ENCODE results near the gene CLNS1A.
"Not testable (repeated sequence)": the region's sequence is repeated elsewhere in the genome, so short reads cannot be mapped to it uniquely, and the experiment has no call there.

Gene CLNS1A, protein sequence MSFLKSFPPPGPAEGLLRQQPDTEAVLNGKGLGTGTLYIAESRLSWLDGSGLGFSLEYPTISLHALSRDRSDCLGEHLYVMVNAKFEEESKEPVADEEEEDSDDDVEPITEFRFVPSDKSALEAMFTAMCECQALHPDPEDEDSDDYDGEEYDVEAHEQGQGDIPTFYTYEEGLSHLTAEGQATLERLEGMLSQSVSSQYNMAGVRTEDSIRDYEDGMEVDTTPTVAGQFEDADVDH

DNA sequence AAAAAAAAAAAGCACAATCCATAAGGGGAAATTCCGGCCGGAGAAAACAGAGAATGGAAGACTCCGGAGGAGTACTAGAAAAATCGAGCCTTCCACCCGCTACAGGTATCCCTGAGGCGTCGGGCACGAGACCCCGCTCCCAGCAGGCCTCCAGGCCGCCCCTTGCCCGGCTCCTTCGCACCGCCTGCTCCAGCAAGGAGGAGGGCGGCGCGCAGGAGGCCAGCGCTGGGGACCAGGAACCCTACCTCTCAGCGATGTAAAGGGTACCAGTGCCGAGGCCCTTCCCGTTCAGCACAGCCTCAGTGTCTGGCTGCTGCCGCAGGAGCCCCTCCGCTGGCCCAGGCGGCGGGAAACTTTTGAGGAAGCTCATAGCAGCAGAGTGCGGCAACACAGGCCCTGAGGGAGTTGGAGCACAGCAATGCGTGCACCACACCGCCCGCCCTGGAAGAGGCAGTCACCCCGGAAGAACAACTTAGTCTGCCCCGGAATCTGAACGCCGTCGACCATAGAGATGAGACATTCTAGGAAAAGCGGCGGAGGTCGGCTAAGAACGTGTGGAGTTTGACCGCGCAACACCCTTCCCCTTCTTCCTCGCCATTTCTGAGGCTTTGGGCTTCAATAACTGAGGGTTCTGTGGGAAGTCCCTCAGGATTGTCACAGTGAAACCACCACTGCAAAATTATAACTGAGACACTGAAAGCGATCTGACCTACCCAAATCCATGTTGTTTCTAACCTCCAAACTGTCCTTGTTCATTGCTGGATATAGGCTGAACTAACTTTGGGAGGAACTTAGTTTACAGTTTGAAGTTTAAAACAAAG is at the start of gene CLNS1A:
Gene CLNS1A, minus strand, starts transcription at position 450 of the 821 bp plus-strand sequence. Its CDS starts 80 bp downstream, at position 370.
- DNase-seq (ENCODE audit: extremely low read depth in 1 of 2, low read depth in 1 of 2) = peak; percentile 61 to 77

DNA sequence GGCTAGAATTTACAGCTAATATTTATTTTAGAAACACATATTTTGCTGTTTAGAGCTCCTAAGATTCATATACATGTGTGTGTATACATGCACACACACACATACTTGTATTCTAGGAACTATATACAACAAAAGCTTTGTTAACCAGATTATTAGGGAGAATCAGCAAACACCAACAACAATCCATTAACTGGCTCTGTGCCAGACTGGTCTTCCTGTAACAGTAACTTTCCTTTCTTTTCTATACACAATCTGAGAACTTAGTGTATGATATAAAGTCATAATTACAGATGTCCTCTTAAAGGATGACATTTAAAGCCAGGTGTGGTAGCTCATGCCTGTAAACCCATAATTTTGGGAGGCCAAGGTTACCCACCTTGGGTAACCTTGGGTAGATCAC is 49.5 kb upstream of the CLNS1A start:
- no peak for DNase-seq (ENCODE audit: extremely low read depth in 1 of 2, low read depth in 1 of 2)

DNA sequence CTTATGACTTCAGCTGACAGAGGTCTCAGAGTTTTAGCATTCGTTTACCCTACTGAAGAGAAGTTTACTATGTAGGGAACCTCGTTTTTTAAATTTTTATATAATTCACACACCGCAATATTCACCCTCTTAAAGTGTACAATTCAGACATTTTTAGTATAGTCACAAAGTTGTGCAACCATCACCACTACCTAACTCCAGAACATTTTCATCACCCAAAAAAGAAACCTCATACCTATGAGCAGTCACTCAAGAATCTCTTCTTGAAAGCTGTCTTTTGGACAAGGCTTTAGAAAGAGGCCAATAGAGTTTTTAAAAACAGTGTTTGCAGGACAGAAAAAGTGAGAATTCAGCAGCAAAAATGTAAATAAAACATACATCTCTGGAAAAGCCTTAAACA is 39.5 kb upstream of the CLNS1A start:
- no peak for DNase-seq (ENCODE audit: extremely low read depth in 1 of 2, low read depth in 1 of 2)

DNA sequence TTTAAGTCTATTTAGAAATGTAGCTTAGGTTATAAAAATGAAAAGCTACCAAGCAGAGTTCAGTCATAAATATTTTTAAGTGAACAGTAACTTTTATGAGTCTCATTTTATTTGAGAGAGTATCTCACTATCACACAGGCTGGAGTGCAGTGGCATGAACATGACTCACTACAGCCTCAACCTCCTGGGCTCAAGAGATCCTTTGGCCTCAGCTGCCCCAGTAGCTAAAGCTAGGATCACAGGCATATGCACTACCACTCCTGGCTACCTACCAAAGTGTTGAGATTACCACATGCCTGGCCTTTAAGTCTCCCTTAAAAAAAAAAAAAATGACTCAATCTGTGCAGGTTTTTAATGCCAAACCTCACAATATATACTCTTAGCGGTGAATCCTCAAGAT is 34.7 kb upstream of the CLNS1A start:
- no peak for DNase-seq (ENCODE audit: extremely low read depth in 1 of 2, low read depth in 1 of 2)

DNA sequence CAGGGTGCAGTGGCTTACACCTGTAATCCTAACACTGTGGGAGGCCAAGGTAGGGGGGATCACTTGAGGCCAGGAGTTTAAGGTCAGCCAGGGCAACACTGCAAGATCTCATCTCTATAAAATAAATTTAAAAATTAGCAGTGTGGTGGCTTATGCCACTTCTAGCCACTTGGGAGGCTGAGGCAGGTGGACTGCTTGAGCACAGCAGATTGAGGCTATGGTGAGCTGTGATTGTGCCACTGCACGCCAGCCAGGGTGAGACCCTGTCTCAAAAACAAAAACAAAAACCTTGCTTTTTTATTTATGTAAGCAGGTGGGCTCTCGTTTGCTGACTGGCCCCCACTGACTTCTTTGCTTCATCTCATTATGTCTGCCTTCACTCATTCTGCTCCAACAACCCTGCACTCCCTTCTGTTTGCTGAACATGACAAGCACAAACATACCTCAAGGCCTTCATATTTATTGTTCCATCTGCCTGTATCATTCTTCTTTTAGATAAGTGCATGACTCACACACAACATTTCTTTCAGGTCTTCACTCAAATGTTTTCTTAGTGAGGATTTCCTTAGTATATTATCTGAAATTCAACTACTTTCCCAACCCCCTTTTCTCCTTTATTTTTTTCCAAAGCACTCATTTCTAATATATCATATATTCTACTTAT is 32.4 kb upstream of the CLNS1A start:
- DNase-seq (ENCODE audit: extremely low read depth in 1 of 2, low read depth in 1 of 2) = no peak

DNA sequence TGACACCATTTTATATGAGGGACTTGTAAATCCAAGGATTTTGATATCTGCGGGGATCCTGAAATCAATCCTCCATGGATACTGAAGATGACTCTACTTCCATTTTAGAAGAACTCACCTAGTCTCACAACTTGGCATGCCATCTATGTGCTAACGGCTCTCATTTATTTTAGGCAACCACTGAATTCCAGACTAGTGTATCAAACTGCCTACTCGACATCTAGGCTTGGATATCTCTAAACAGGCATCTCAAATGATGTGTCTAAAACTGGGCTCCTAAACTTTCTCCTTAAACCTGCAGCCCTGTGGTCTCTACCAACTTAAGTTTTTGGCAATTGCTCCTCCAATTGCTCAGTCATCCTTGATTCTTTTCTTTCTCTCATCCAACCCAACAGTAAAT is 31.2 kb upstream of the CLNS1A start:
- no peak for DNase-seq (ENCODE audit: extremely low read depth in 1 of 2, low read depth in 1 of 2)

DNA sequence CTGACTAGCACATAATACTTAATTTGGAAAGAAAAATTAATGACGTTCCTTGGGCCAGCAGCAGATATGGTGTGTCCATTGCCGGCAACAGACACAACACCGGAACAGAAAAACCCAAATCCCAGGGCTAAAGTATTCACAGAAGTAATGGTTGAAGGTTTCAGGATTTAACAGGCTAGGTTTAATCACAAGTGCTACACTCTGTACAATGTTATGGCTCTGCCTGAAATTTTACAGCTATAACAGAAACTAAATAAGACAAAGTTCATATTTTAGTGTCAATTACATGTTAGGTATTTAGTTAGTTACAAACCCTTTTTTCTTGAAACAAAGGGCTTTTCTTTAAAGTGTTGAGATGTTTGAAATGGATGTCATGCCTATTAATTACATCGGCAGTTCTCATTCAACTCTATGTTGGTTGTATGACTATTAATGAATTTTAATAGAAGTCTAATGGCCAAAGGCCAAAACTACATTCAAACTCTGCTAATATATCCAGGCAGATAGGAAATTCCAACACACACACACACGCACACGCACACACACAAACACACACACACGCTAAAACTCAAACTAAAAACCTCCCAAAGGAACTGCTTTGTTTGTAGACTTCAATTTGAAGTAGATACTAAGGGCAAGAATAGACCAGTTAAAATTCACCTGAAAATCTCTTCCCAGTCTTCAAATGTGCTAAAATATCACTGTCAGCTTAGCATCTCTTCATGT is 27.8 kb upstream of the CLNS1A start:
- DNase-seq (ENCODE audit: extremely low read depth in 1 of 2, low read depth in 1 of 2) = no peak

DNA sequence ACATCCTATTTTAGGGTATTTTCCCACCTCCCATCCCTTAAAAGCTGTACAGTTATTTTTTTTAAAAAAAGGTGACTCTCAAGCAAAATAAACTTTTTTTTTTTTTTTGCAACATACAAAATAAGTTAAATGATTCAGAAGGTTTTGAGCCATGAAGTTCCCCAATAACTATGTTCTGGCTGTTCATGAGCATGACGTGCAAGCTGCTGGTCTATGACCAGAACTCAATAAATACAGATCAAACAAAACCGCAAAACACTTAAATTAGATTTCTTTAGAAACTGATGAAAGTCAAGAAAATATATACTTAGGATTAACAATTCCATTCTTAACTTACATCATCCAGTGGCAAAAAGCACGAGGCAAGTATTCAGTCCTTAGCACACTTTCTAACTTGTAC is 24.1 kb upstream of the CLNS1A start:
- no peak for DNase-seq (ENCODE audit: extremely low read depth in 1 of 2, low read depth in 1 of 2)

DNA sequence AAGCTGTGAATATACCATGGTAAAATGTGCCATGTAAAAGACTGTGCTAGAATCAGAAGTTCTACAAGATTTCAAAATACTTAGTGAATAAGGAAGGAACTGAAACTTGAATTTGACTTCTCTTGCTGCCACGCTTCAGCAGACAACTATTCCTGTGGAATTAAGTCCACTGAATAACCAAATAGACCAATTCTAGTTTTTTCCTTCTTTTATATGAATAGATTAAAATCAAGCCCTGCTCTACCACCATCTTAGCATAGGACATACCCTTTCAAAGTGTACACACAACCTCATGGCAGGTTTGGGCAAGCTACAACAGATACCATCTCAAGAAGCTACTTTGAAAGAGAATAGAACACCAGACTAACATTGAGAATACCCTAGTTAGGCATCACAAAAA is 23.4 kb upstream of the CLNS1A start:
- no peak for DNase-seq (ENCODE audit: extremely low read depth in 1 of 2, low read depth in 1 of 2)

DNA sequence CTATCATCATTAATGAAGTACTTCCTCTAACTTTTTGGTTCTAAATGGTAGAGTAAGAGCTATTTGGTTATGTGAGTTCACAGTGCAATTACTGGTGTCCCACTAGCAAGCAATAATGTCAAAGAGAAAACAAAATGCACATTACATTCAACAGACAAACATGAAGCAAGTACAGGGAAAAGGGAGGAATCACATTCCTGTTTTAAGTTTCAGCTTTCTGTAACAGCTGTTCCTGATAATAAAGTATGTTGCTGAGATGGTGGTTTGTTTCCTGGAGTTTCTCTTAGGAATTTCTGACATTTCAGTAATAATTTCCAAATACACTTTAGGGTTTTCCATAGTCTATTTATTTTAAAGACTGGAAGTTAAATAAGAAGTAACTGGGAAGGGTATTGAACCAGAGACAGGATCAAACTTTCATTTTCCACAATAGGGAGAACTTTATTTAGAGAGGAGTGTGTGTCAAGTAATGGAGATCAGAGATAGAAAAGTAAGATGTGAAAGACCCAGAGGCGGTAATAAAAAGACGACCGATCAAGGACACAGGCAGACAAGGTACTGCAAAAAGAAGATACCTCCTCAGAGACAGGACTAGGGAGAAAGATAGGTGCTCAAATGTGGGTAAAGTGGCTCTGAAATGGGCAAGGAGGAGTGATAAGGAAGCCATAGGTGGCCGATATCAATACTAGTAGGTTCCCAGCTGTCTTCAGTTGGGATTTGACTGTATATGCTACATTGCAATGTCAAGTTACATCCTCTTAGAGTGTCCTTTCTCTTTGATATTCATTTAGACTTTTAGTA is 20.8 kb upstream of the CLNS1A start:
- no peak for DNase-seq (ENCODE audit: extremely low read depth in 1 of 2, low read depth in 1 of 2)

DNA sequence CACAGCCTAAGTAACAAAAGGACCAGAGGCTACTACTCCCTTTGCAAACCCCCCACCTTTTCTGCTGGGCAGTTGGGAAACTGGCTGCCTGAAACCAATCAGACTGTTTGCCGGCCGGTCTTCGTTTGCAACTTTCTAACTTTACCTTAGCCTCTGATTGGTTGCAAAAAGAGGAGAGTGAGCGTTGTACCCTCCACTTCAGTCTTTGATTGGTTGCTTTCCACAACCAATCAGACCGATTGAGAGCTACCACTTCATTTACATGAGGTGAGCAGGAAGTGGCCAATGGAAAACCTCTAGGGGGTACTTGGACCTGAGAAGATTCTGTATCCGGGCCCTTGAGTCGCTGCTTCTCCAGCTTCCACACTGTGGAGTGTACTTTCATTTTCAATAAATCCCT is 18.8 kb upstream of the CLNS1A start:
- DNase-seq (ENCODE audit: extremely low read depth in 1 of 2, low read depth in 1 of 2) = no peak

DNA sequence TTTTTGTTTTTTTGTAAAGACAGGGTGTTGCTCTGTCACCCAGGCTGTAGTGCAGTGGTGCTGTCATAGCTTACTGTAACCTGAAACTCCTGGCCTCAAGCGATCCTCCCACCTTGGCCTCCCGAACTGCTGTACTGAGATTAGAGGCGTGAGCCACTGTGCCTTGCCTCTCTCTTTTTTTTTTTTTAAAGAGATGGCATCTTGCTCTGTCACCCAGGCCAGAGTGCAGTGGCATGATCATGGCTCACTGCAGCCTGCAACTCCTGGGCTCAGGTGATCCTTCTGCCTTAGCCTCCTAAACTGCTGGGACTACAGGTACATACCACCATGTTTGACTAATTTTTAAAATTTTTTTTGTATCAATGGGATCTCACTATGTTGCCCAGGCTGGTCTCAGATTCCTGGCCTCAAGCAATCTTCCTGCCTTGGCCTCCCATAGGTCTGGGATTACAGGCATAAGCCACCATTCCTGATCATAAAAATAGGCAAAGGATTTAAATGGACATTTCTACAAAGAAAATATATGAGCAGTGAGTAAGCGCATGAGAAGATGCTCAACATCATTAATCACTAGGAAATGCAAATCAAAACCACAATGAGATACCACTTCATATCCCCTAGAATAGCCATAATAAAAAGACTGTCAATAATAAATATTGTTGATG is 17.3 kb upstream of the CLNS1A start:
- no peak for DNase-seq (ENCODE audit: extremely low read depth in 1 of 2, low read depth in 1 of 2)

DNA sequence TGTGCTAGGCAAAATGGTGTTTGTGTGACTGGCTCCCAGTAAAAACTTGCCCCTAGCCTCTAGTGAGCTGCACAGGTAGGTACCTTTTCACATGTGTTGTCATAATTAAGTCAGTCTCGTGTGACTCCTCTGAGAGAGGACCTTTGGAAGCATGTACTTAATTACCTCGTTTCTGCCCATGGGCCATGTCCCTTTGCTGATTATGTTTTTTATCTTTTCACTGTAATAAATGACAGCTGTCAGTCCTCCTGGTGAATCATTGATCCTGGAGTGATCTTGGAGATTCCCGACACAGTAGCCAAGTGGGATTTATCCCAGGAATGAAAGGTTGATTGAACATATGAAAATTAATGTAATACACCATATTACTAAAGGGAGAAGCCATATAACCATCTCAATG is 12.5 kb upstream of the CLNS1A start:
- no peak for DNase-seq (ENCODE audit: extremely low read depth in 1 of 2, low read depth in 1 of 2)

DNA sequence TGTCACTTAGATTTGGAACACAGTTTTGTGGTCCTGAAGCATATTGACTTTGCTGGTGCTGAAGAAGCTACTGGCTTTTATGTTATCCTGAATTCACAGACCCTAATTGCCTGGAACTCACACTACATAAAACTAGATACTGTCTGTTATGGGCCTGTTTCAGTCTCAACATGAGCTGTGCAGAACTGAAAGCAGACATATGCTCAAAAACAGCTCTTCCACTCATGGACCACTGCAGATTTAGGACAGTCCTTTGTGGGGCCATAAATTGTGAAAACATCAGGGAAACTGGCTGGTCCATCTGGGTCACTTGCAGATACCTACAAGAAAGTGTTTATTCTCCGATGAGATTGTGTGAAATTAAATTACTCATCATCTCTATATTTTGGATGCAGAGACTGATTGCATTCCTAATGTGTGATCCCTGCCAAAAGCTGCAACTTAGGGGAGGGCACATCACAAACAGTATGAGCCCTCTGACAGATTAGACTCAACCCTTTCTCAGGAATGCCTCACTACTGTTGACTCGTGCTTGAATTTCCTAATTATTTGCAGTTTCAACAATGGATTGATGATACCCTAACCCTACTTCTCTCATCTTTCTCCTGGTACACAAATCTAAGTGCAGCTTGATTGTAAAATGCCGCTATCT is 10.2 kb upstream of the CLNS1A start:
- DNase-seq (ENCODE audit: extremely low read depth in 1 of 2, low read depth in 1 of 2) = no peak

DNA sequence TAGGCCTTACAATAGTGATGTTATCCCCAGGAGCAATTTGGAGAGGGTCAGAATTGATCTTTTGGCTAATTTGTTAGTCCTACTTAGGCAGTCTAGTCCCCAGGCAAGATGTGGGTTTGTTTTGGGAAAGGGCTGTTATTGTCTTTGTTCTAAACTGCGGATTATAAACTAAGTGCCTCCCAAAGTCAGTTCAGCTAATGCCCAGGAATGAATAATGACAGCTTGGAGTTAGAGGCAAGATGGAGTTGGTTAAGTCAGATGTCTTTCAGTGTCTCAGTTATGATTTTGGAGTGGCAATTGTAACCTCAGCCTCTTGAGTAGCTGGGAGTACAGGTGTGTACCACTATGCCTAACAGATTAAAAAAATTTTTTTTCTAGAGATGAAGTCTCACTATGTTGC is 7.3 kb upstream of the CLNS1A start:
- DNase-seq (ENCODE audit: extremely low read depth in 1 of 2, low read depth in 1 of 2) = no peak

DNA sequence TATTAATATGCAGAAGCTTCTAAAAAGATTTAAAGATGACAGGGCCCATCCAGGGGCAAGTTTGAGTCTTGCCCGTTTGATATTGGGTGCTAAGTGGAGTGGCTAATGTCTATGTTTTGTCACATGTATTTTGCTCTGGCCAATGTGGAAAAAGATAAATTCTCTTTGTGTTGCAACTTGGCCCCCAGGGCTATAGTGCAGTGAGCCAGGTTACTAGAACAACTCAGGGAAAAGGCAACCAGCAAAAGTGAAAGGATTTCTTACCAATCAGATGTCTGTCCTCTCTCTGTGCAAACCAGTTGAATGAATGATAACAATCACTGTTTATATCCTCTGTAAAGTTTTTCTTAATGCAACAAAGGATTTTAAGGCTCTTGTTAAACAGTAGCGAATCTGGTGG is 4.6 kb upstream of the CLNS1A start:
- DNase-seq (ENCODE audit: extremely low read depth in 1 of 2, low read depth in 1 of 2) = no peak

DNA sequence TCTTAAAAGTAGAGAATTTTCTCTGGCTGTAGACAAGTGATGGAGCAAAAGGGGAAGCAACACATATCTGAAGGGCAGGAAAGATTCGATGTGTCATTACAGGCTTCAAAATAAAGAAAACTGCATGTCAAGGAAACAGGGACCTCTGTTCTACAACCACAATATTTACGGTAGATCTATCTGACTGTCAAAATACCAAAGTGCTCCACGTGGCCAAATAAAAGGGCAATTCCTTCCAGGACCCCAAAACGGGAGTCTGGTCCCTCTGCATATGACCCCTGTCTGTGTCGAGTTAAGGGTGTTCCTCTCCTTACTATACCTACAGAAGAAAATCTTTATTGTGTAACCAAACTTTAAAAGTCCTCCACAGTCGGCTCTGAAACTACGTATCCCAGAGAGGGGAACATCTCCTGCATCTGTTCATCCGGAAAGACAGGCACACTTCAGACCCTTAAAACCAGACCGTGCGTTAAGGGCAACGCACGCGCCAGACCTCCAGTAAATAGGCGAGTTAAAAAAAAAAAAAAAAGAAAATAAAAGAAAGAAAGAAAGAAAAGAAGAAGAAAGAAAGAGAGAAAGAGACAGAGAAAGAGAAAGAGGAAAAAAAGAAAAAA is 756 bp downstream of the CLNS1A start:
- no peak for DNase-seq (ENCODE audit: extremely low read depth in 1 of 2, low read depth in 1 of 2)

DNA sequence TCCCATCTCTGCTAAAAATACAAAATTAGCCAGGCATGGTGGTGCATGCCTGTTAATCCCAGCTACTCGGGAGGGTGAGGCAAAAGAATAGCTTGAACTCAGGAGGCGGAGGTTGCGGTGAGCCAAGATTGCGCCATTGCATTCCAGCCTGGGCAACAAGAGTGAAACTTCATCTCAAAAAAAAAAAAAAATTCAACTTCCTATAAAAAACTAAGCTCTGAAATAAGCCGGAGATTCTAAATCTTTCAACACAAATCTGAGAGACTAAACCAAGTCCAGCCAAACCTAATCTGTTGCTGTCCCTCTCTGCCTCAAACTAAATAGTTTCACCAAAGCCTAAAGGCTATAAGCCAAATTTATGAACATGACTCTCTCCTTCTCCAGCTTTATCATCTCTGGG is 3.7 kb downstream of the CLNS1A start:
- not testable (repeated sequence) for DNase-seq (ENCODE audit: extremely low read depth in 1 of 2, low read depth in 1 of 2)

DNA sequence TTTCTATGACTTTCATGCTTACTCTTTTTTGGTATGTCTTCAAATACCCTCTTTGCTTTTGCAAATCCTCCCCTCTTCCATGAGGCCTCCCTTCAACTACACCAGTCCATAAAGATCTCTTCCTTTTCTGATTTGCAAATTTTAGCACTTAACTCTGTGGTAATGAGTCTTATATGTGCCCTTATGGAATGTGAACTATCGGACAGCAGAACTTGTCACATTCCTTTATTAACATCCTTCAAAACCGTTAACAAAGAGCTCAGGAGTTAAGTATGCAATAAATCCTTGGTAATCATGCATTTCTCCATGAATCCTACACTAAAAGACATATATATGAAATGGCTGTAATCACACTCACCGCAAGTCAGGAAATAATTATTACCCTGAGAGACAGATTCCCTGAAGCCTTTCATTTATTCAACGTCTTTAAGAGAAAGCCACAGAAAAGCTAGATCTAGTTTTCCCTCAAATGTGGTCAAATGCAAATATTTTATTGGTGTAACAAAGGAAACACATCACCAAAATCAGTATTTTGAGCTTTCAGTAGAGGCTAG is 7.4 kb downstream of the CLNS1A start:
- DNase-seq (ENCODE audit: extremely low read depth in 1 of 2, low read depth in 1 of 2) = no peak
